HG03045 (cell line): Measurements from ENCODE around the gene NCCRP1.

Experiments
- ATAC-seq: cut with Tn5 transposase; IDR thresholded peaks from one replicate; pipeline ENCODE4 v1.9.1; 2021; ENCODE audit warnings: mild to moderate bottlenecking, moderate library complexity; ENCODE audit not compliant: unreplicated experiment

The NCCRP1 gene

GRCh38 chr19:39164289-39164688 lies 32.5 kb upstream of the NCCRP1 start:
- ATAC-seq = no peak

GRCh38 chr19:39165857-39166256 lies 30.9 kb upstream of the NCCRP1 start:
- no peak for ATAC-seq

- no peak for ATAC-seq
These were observed 30.0 kb upstream of the NCCRP1 start for GRCh38 chr19:39166571-39167391.

- ATAC-seq = no peak
These were observed 29.1 kb upstream of the NCCRP1 start for GRCh38 chr19:39167461-39168257.

GRCh38 chr19:39168258-39169142 lies 28.3 kb upstream of the NCCRP1 start:
- ATAC-seq = no peak

DNA sequence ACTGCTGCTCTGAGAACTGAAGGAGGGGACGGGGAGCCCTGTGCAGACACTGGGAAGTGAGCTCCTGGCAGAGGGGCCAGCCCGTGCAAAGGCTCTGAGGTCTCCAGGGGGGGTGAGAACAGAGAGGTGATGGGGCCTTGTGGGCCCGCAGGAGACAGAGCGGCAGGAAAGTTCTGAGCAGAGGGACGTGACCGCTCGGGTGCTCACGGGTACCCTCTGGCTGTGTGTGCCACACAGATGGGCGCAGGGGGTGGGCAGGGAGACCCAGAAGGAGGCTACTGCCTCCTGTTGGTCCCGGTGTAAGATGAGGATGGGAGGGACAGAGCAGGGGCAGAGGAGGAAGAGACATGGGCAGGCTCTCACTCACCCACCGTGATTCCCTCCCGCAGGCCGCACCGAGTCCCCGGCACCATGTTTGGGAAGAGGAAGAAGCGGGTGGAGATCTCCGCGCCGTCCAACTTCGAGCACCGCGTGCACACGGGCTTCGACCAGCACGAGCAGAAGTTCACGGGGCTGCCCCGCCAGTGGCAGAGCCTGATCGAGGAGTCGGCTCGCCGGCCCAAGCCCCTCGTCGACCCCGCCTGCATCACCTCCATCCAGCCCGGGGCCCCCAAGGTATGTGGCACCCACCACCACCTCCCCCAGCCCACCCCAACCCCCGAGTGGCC lies 27.5 kb upstream of the NCCRP1 start:
- ATAC-seq = no peak

DNA sequence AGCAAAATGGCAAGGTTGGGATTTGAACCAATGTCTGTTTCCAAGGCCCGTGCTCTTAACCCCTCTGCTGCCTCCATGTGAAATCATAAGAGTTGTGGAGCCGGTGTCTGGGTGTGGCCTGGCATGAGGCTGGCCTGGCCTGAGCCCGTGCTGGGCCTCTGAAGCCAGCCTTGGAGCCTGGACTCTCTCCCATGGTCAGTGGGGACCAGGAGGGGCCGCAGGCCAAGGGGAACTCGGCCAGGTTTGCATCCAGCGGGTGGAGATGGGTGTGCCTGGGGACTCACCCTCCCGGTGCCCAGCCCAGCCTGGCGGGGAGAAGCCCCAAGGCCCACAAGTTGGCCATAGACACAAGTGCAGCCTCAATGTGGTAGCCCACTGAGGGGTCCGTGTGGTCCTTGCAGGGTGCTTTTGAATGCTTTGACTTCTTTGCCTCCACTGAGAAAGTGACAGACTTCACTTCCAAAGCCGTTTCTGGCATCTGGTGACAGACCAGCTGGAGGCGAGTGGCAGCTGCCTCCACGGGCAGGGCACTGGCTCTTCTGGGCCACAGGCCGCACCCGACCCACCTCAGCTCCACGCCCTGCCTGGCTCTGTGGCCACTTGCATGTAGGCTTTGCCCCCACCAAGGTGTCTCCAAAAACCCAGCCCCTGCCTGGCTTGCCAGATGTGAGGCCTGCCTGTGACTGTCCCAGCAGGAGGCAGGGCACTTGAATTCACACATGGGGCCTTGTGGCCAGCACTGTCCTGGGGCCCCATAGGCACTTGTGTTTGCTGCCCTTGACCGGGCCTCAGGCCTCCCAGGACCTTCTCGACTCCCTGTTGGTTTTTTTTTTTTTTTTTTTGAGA lies 26.2 kb upstream of the NCCRP1 start:
- no peak for ATAC-seq

- ATAC-seq = no peak
These were observed 25.0 kb upstream of the NCCRP1 start for GRCh38 chr19:39171479-39172465.

DNA sequence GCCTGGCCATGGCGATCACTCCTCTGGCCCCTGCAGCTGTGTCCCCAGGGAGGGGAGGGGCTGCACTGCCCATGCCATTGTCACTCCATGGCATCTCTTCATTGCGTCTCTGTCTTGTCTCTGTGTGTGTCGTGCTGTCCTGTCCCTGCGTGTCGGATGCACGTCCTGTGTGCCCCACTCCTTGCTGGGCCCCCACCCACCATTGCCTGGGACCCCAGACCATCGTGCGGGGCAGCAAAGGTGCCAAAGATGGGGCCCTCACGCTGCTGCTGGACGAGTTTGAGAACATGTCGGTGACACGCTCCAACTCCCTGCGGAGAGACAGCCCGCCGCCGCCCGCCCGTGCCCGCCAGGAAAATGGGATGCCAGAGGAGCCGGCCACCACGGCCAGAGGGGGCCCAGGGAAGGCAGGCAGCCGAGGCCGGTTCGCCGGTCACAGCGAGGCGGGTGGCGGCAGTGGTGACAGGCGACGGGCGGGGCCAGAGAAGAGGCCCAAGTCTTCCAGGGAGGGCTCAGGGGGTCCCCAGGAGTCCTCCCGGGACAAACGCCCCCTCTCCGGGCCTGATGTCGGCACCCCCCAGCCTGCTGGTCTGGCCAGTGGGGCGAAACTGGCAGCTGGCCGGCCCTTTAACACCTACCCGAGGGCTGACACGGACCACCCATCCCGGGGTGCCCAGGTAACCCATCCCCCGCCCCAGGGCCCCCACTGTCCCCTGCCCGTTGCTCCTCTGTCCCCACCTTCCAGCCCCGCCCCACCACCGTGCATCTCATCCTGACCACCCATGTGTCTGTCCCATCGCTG lies 23.9 kb upstream of the NCCRP1 start:
- ATAC-seq = no peak

- no peak for ATAC-seq
These were observed 23.2 kb upstream of the NCCRP1 start for GRCh38 chr19:39173502-39173991.

GRCh38 chr19:39174142-39174541 lies 22.6 kb upstream of the NCCRP1 start:
- ATAC-seq = no peak

GRCh38 chr19:39174558-39175544 lies 21.9 kb upstream of the NCCRP1 start:
- no peak for ATAC-seq

DNA sequence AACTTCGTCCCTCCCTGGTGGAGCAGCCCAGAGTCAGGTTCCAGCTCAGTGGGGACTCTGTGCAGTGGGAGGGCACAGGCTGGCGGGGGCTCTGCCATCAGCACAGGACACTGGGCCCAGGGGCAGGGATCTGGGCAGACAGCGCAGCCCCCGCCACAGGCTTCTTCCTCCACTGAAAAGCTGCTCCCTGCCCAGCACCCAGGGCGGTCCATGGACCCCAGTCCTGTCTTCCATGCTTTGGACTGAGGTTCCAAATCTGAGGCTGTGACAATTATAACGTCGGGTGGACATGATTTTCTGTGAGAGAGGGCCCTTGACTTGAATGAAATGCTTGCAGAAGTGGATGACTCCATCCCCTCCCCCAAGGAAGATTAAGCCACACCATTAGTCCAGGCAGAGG lies 21.2 kb upstream of the NCCRP1 start:
- no peak for ATAC-seq

DNA sequence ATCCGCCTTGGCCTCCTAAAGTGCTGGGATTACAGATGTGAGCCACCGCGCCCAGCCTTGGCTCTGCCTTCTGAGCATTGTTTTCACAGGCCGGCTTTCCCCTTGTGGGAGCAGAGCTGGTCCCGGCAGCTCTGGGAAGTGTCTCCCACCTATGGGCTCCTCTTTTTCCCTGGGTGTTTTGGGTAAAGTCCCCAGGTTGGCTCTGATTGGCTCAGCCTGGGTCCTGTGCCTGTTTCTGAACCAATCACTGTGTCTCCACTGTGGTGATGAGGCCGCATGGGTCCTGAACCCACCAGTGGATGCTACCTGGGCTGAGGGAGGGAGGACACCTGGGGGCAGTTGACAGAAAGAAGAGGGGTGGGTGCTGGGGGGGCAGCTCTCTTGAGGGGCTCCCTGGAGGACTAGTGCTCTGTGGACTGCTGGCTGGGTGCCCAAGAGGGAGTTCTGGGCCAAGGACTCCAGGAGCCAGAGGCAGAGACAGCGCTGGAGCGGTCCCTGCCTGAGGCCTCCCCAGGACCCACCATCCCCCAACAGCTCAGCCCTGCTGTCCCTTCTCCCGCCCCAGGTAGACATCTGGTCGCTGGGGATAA lies 19.6 kb upstream of the NCCRP1 start:
- no peak for ATAC-seq

GRCh38 chr19:39177736-39178135 lies 19.0 kb upstream of the NCCRP1 start:
- no peak for ATAC-seq
